Stimulated activated naive CD4-positive, alpha-beta T cell (primary cell): Measurements from ENCODE around the gene TMEM89.

Source experiments
- DNase-seq, 6 experiments: peaks; one replicate each; lab custom pipeline; 2025; lab: John Stamatoyannopoulos, UW

The TMEM89 gene

DNA sequence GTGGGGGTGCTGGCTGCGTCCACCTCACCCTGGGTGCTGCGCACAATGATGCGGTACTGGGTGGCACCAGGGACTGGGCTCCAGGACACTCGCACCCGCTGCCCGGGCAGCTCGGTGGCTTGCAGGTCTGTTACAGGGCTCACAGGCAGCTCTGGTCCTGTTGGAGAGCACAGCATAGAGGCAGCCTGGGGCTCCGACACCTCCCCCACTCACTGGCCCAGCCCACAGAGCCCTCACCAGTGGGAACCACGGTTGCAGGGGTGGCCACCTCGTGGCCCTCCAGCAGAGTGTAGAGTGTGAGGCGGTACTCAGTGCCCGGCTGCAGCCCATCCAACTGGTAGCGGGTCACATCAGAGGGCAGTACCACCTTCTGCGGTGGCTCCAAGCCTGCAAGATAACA lies 30.1 kb downstream of the TMEM89 start:
- DNase-seq: no peak

DNA sequence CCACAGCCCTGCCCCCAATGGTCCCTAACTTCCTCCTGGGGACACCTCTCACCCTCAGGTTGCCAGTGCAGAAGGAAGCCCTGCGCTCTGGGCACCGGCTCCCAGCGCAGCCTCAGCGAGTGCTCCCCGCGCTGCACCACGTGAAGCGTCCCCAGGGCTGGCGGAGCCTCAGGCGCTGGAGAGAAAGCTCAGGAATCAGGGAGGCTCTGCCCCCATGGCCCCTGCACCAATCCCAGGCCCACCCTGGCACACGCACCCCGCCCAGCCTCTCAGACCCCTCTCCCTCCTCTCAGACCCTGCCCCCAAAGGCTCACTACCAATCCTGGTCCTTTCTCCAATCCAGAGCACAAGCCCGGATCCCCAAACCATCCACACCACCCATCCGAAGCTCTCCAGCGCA lies 33.3 kb downstream of the TMEM89 start:
- no peak for DNase-seq

DNA sequence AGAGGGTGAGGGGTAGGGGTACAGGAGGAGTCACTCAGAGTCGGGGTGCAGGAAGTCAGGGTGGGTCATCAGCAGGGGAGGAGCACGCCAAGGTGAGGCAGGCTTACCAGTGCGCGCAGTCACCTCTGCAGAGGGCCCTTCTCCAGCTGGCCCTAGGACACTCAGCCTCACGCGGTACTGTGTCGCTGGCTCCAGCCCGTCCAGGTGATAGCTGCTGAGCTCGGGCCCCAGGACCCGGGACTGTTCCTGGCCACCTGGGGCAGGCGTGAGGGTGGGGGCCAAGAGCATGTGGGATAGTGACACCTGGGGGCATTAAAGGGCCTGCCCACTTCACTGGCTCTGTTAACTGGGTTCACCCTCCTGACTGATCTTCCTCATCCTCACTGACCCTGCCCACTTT lies 33.9 kb downstream of the TMEM89 start:
- DNase-seq: no peak

DNA sequence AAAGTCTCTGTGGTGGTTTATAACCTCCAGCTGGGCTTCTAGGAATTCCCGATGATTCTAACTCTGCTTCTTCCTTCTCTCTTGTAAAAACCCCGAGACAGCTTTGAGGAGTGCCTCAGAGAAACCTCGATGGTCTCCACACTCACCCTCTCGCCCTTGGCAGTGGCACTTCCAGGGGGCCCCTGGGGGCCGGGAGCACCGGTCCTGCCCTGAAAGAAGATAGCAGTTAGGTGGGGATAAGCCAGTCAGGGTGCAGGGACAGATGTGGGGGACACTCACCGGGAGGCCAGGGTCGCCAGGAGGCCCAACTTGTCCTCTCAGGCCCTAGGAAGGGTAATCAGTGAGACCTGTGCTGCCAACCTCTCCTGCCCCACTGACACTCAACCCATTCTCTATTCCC lies 36.2 kb downstream of the TMEM89 start:
- no peak for DNase-seq

DNA sequence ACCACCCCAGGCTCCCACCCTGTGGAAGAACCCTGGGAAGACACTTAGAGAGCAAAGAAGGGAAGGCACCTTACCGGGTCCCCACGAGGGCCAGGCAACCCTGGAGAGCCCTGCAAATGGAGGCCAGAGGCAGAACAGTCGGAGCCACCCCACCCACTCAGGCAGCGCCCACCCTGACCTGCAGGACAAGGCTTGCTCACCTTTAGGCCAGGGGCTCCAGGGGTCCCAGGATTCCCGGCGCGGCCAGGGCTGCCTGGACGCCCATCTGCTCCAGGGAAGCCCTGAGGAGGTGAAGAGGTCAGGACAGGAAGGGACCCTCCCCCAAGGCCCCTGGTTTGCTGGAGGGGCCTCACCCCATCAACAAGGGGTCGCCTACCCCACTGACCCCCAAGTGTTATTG lies 36.7 kb downstream of the TMEM89 start:
- no peak for DNase-seq

DNA sequence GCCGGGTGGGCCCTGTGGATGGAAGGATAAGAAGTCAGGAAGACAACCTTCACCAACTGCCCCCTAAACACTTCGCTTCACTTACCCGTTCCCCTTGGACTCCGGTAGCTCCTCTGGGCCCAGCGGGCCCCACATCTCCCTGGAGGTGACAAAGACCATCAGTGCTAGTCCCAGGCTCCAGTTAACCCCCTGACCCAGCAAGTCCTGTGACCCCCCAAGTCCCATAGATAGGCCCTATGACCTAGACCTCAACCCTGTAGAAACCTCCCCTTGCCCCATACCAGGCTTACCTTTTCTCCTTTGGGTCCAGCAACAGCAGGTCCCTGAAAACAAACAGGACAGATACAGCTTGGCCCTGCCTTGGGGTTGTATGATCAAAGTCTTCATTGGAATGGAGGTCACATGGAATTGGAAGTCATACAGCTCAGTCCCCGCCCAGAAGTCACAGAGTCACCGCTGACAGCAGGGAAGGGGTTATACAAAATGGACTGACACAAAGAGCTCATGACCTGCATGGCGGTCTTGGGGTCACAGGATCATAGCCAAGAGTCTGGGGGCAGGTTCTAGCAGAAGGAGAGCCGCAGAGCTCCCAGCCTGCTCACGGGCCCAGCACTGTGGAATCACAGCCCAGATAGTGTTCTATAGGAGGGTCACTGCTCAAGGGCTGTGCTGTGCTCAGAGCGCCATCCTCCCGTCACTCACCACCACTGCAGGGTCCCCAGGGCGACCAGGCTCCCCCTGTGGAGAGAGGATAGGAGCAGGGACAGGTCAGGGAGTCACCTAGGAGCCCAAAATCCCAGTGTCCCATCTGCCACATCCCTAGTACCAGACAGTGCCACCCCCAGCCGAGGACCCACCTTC lies 39.7 kb downstream of the TMEM89 start:
- DNase-seq: no peak

DNA sequence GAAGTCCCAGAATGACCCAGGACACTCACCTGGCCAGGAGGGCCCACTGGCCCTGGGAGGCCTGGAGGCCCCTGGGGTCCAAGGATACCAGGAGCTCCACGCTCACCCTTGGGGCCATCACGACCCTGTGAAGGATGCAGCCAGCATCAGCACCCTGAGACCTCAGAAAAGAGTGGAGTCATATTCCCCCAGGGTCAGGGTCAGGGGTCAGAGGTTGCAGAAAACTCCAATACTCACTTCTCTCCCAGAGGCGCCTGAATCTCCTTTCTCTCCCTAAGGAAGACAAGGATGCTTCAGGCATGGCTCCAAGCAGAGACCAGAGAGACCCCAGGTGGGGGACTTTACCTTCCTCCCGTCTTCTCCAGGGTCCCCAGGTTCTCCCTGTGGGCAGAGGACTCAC lies 44.9 kb downstream of the TMEM89 start:
- no peak for DNase-seq

DNA sequence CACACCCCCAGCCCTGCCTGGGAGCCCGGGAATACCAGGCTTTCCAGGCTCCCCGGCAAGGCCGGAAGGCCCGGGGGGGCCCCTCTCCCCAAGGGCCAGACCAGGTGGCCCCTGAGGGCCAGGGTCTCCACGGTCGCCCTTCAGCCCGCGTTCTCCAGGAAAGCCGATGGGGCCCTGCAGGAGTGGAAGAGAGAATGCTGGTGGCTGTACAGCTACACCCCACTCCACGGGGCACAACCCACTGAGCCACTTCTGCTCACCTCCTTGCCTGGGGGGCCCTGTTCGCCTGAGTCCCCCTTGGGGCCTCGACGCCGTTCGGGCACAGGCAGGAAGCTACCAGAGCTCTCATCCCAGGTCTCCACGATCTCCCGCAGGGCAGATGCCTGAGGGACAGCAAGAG lies 46.2 kb downstream of the TMEM89 start:
- DNase-seq: no peak

DNA sequence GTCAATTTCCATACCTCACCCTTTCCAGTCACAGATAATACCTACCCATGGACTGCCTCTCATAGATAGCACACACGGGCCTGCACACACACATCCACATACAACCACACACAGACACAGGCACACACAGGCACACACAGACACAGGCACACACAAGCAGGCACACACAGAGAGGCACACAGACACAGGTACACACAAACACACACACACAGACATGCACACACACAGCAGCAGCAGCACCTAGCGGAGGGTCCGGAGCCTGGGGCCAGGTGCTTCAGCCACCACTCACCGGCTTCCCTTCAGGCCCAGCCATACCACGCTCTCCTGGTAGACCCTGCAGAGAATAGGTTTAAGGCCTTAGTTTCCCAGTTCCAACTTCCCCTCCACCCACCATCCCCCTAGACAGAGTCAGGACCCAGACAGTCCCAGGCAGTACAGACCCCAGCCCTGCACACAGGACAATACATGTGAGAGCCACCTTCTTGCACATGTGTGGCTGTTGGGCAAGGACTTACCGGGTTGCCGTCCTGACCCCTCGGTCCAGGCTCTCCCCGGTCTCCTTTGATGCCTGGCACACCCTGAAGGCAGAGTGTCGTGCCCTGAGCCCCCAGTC lies 47.5 kb downstream of the TMEM89 start:
- no peak for DNase-seq

DNA sequence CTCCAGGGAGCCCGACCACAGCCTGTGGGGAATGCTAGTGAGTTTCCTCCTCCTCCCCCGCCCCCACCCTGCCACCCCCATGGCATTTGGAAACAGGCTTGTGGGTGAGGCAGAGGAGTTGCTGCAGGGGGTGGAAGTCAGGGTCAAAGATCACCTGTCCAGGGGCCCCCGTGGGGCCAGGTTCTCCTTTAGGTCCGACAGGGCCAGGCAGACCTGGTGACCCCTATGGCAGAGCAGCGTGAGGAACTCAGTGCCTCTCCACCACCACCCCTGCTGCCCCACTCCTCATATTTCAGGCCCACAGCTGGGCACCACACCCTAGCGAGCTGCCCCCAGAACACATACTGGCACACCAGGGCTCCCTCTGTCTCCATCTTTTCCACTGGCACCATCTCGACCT lies 49.1 kb downstream of the TMEM89 start:
- no peak for DNase-seq

DNA sequence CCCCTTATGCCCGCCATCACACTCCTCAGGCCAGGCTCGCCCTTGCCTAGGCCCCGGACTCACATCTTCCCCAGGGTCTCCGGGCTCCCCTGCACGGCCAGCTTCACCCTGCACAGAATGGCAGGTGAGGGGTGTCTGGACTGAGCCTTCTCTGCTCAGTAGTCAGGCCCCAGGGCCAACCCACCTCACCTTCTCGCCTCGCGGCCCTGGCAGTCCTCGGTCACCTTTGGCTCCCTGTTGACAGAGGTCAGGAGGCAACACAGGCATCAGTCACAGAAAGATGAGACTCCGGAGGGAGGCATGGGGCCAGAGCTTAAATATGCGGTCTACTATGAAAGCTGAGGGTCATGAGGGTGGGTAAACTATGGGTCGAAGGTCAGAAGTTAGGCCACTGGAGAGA lies 49.6 kb downstream of the TMEM89 start:
- DNase-seq: no peak
